Gastroesophageal sphincter (tissue), 3 donors: ENCODE measurements around the gene OGFR.

Source experiments
- CTCF ChIP-seq, 4 experiments: fragments of 200-600 bp in 2 of 4; fragments of 450-650 bp in 2 of 4; sonication (generic) in 1 of 4; IDR thresholded peaks; one replicate each; pipeline ENCODE4 v1.5.1; 2017 to 2019; ENCODE audit warnings: antibody characterized with exemption in 4 of 4, mild to moderate bottlenecking in 2 of 4, moderate library complexity in 2 of 4
- EP300 ChIP-seq: sonication (generic); formaldehyde crosslinking; IDR thresholded peaks from one replicate; pipeline ENCODE4 v1.6.1; 2017; ENCODE audit warnings: antibody characterized with exemption, mild to moderate bottlenecking
- POLR2A ChIP-seq, 2 donors: fragments of 450-650 bp; IDR thresholded peaks; one replicate each; pipeline ENCODE4 v1.6.1; 2017; ENCODE audit warnings: antibody characterized with exemption in 2 of 2, mild to moderate bottlenecking in 2 of 2, moderate library complexity in 1 of 2

GRCh38 chr20:62765432-62766070 is 39.1 kb upstream of the OGFR start:
- TF ChIP-seq POLR2A (IDR thresholded peaks at IDR 0.05) (no peak), CTCF (IDR thresholded peaks at IDR 0.05) (no peak), EP300 (no peak)
